H1 (cell line): ENCODE results near the gene RIOK3. TPM values are rescaled to one million over a fixed set of nuclear protein-coding genes. Genes with fewer than 3 reads are reported as not detected.

Experiments used
- CTCF ChIA-PET: fragments of 300-600 bp; sonication (Branson Sonifier 250); formaldehyde crosslinking; loops from one replicate; lab custom pipeline; 2021; ENCODE audit not compliant: partially characterized antibody; lab: Charles Lee
- POLR2A ChIA-PET: fragments of 300-600 bp; sonication (Branson Sonifier 250); formaldehyde crosslinking; loops from one replicate; lab custom pipeline; 2021; ENCODE audit warnings: inconsistent platforms; ENCODE audit not compliant: partially characterized antibody; lab: Charles Lee
- DNase-seq, 2 experiments: peaks; one replicate each; pipeline versions ENCODE4 v3.0.0 to v3.0.0-alpha.2; 2010 to 2022; ENCODE audit warnings: low spot score in 2 of 2, low read depth in 1 of 2, mixed read lengths in 1 of 2
- FAIRE-seq: peaks from 2 replicates; lab custom pipeline; 2011; peaks lifted over from hg19 to GRCh38; lab: Jason Lieb, UNC
- H2AFZ ChIP-seq: 2 replicates; pipeline ENCODE4 v1.8.1; 2012; ENCODE audit warnings: low read length, inconsistent platforms
- H2AK5ac ChIP-seq: 2 replicates; pipeline ENCODE4 v1.6.1; 2013; ENCODE audit warnings: low read depth, low read length
- H2BK120ac ChIP-seq: replicated peaks from 2 replicates; pipeline ENCODE3; 2013; ENCODE audit warnings: low read depth, low read length, inconsistent platforms
- H2BK12ac ChIP-seq: 2 replicates; pipeline ENCODE4 v1.6.1; 2013; ENCODE audit warnings: low read depth, low read length
- H2BK15ac ChIP-seq: 2 replicates; pipeline ENCODE4 v1.6.1; 2013; ENCODE audit warnings: low read length
- H2BK20ac ChIP-seq: 2 replicates; pipeline ENCODE4 v1.6.1; 2013; ENCODE audit warnings: low read length
- H2BK5ac ChIP-seq: 2 replicates; pipeline ENCODE4 v1.6.1; 2013; ENCODE audit warnings: low read depth, low read length
- H3K14ac ChIP-seq: 2 replicates; pipeline ENCODE4 v1.6.1; 2013; ENCODE audit warnings: inconsistent platforms; ENCODE audit not compliant: insufficient read length
- H3K18ac ChIP-seq: 2 replicates; pipeline ENCODE4 v1.6.1; 2013; ENCODE audit warnings: low read length; ENCODE audit errors: extremely low read depth
- H3K23ac ChIP-seq: 2 replicates; pipeline ENCODE4 v1.6.1; 2013; ENCODE audit warnings: inconsistent platforms; ENCODE audit not compliant: insufficient read length
- H3K23me2 ChIP-seq: 2 replicates; pipeline ENCODE4 v1.6.1; 2013; ENCODE audit warnings: low read depth, low read length
- H3K27ac ChIP-seq: 2 replicates; pipeline ENCODE4 v1.6.1; 2011; ENCODE audit warnings: low read depth, low read length, inconsistent platforms
- H3K27me3 ChIP-seq, 4 experiments: replicated peaks in 1 of 4; 1 replicate in 1 of 4; 2 replicates in 3 of 4; pipeline versions ENCODE4 v1.6.1 to v1.8.1; 2011 to 2013; ENCODE audit warnings: low read length in 3 of 4, mild to moderate bottlenecking in 3 of 4, inconsistent platforms in 2 of 4, mixed read lengths in 2 of 4, moderate library complexity in 1 of 4; ENCODE audit not compliant: control insufficient read depth in 3 of 4, insufficient read depth in 3 of 4; ENCODE audit errors: extremely low read depth in 1 of 4
- H3K36me3 ChIP-seq, 4 experiments: 2 replicates each; pipeline versions ENCODE4 v1.6.1 to v1.8.1; 2011 to 2013; ENCODE audit warnings: mild to moderate bottlenecking in 4 of 4, low read length in 3 of 4, moderate library complexity in 2 of 4, control low read depth in 1 of 4, inconsistent platforms in 1 of 4; ENCODE audit not compliant: insufficient read depth in 4 of 4, control insufficient read depth in 2 of 4
- H3K4ac ChIP-seq: replicated peaks from 2 replicates; pipeline ENCODE3; 2013; ENCODE audit warnings: low read length, low read depth, mixed read lengths, inconsistent platforms; ENCODE audit not compliant: insufficient read length
- H3K4me1 ChIP-seq, 4 experiments: replicated peaks in 1 of 4; 1 replicate in 1 of 4; 2 replicates in 3 of 4; pipeline versions ENCODE4 v1.6.1 to v1.8.1; 2011 to 2013; ENCODE audit warnings: low read length in 3 of 4, inconsistent platforms in 2 of 4, mixed read lengths in 1 of 4; ENCODE audit not compliant: insufficient read depth in 4 of 4, control insufficient read depth in 3 of 4
- H3K4me2 ChIP-seq, 2 experiments: 2 replicates each; pipeline versions ENCODE4 v1.6.1 to v1.8.1; 2011 to 2013; ENCODE audit warnings: low read depth in 2 of 2, low read length in 2 of 2, control low read depth in 1 of 2, inconsistent platforms in 1 of 2, mild to moderate bottlenecking in 1 of 2; ENCODE audit not compliant: insufficient read depth in 1 of 2
- H3K4me3 ChIP-seq, 4 experiments: fragments of 200-600, 300-600 bp in 1 of 4; sonication (generic), shearing (Covaris generic), sonication (Bioruptor Twin) in 1 of 4; 2 replicates each; pipeline versions ENCODE4 v1.5.1 to v1.8.1; 2011 to 2016; ENCODE audit warnings: low read length in 4 of 4, low read depth in 3 of 4, control low read depth in 2 of 4, inconsistent platforms in 2 of 4, mild to moderate bottlenecking in 2 of 4, mixed read lengths in 1 of 4, moderate library complexity in 1 of 4; ENCODE audit not compliant: insufficient read depth in 2 of 4; ENCODE audit errors: extremely low read depth in 1 of 4
- H3K56ac ChIP-seq: replicated peaks from 2 replicates; pipeline ENCODE3; 2013; ENCODE audit warnings: low read depth, mild to moderate bottlenecking, mixed read lengths, low read length, inconsistent platforms; ENCODE audit not compliant: insufficient read length
- H3K79me1 ChIP-seq: 2 replicates; pipeline ENCODE4 v1.6.1; 2013; ENCODE audit warnings: low read depth, low read length, control low read depth
- H3K79me2 ChIP-seq, 2 experiments: 2 replicates each; pipeline versions ENCODE4 v1.6.1 to v1.8.1; 2012 to 2013; ENCODE audit warnings: low read length in 2 of 2, mild to moderate bottlenecking in 2 of 2, inconsistent platforms in 1 of 2; ENCODE audit not compliant: insufficient read depth in 2 of 2, control insufficient read depth in 1 of 2
- H3K9ac ChIP-seq, 4 experiments: replicated peaks in 1 of 4; 1 replicate in 1 of 4; 2 replicates in 3 of 4; pipeline versions ENCODE4 v1.6.1 to v1.8.1; 2011 to 2013; ENCODE audit warnings: low read depth in 3 of 4, low read length in 3 of 4, control low read depth in 2 of 4, mild to moderate bottlenecking in 2 of 4, moderate library complexity in 2 of 4, inconsistent platforms in 1 of 4; ENCODE audit errors: extremely low read depth in 1 of 4
- H3K9me3 ChIP-seq, 2 experiments: 2 replicates each; pipeline versions ENCODE4 v1.6.1 to v1.8.1; 2012 to 2013; ENCODE audit warnings: mild to moderate bottlenecking in 2 of 2, moderate library complexity in 2 of 2, control low read depth in 1 of 2, inconsistent platforms in 1 of 2, low read depth in 1 of 2, low read length in 1 of 2, mixed read lengths in 1 of 2; ENCODE audit not compliant: insufficient read depth in 2 of 2
- H4K20me1 ChIP-seq, 2 experiments: replicated peaks in 1 of 2; 2 replicates each; pipeline versions ENCODE3 to v1.8.1; 2011 to 2013; ENCODE audit warnings: inconsistent platforms in 2 of 2, low read length in 2 of 2, mild to moderate bottlenecking in 1 of 2; ENCODE audit not compliant: insufficient read depth in 2 of 2, control insufficient read depth in 1 of 2
- H4K5ac ChIP-seq: 2 replicates; pipeline ENCODE4 v1.6.1; 2013; ENCODE audit warnings: low read length, low read depth, mixed read lengths, inconsistent platforms; ENCODE audit not compliant: insufficient read length
- H4K8ac ChIP-seq: 2 replicates; pipeline ENCODE4 v1.8.0; 2013; ENCODE audit warnings: mild to moderate bottlenecking, moderate library complexity, low read length, inconsistent platforms; ENCODE audit not compliant: insufficient read depth; ENCODE audit errors: extremely low read depth
- H4K91ac ChIP-seq: replicated peaks from 2 replicates; pipeline ENCODE3; 2013; ENCODE audit warnings: low read length, mixed read lengths, inconsistent platforms; ENCODE audit not compliant: insufficient read length
- CBX5 ChIP-seq: fragments of 300-800, 300-1000 bp; sonication (generic); IDR thresholded peaks from 2 replicates; pipeline ENCODE4 v1.7.1; 2016; ENCODE audit warnings: antibody characterized with exemption, low read length, low read depth
- JUND ChIP-seq: IDR thresholded peaks from 2 replicates; pipeline ENCODE4 v1.6.1; 2011; ENCODE audit warnings: mild to moderate bottlenecking, improper control_type of control experiment, low read length
- KDM4A ChIP-seq: IDR thresholded peaks from one replicate; pipeline ENCODE4 v1.7.1; 2012; ENCODE audit warnings: low read depth, mild to moderate bottlenecking, moderate library complexity, low read length, inconsistent platforms; ENCODE audit not compliant: severe bottlenecking
- KDM5A ChIP-seq: fragments of 200-600 bp; IDR thresholded peaks from 2 replicates; pipeline ENCODE4 v1.7.1; 2012; ENCODE audit warnings: mild to moderate bottlenecking, low read length, inconsistent platforms, mixed read lengths
- MAFK ChIP-seq: IDR thresholded peaks from 2 replicates; pipeline ENCODE4 v1.6.1; 2012; ENCODE audit warnings: low read depth, mild to moderate bottlenecking, improper control_type of control experiment, low read length
- RXRA ChIP-seq: IDR thresholded peaks from 2 replicates; pipeline ENCODE4 v1.6.1; 2011; ENCODE audit warnings: low read depth, mild to moderate bottlenecking, low read length, moderate library complexity; ENCODE audit not compliant: insufficient read depth
- TAF1 ChIP-seq: IDR thresholded peaks from 2 replicates; pipeline ENCODE4 v1.6.1; 2011; ENCODE audit warnings: mild to moderate bottlenecking, low read depth, low read length
- TCF12 ChIP-seq: IDR thresholded peaks from 2 replicates; pipeline ENCODE4 v1.6.1; 2011; ENCODE audit warnings: low read depth, mild to moderate bottlenecking, low read length
- TEAD4 ChIP-seq: IDR thresholded peaks from 2 replicates; pipeline ENCODE4 v1.6.1; 2012; ENCODE audit warnings: low read depth, low read length, inconsistent platforms, mixed read lengths
- YY1 ChIP-seq: IDR thresholded peaks from 2 replicates; pipeline ENCODE4 v1.6.1; 2011; ENCODE audit warnings: low read depth, mild to moderate bottlenecking, low read length
- WGBS, 2 experiments: shearing (Covaris generic) in 1 of 2; methylation state at CpG; one replicate each; pipeline versions ENCODE4 v1.1.6 to v1.1.7; 2013 to 2015; ENCODE audit warnings: low lambda C conversion rate in 2 of 2, mixed read lengths in 2 of 2, inconsistent platforms in 1 of 2, low coverage in 1 of 2, missing lambda C conversion rate in 1 of 2; ENCODE audit not compliant: insufficient replicate concordance in 2 of 2, insufficient coverage in 1 of 2, insufficient read length in 1 of 2; ENCODE audit errors: extremely low coverage in 1 of 2, missing lambda C conversion rate in 1 of 2; 5-methylcytosine and 5-hydroxymethylcytosine counted together
- polyA plus RNA-seq, 7 experiments: library from polyadenylated mRNA; depleted of rRNA in 3 of 7; stranded (reverse) in 5 of 7; unstranded in 2 of 7; fragments of >200 nt in 5 of 7; fragments of 200-250 nt in 2 of 7; gene quantifications; 1 replicate in 5 of 7; 2 replicates in 1 of 7; 4 replicates in 1 of 7; pipeline versions ENCODE4 v1.2.1 to v1.2.3, GENCODE V29; 2011 to 2013; ENCODE audit warnings: missing spikeins in 2 of 7, mixed read lengths in 2 of 7
- total RNA-seq: library from RNA; stranded (reverse); fragmentation: NEBNext Ultra II Directional; extraction: Animal tissue kit (Norgen Biotek cat#: 25700); gene quantifications from 2 replicates; pipeline ENCODE4 v1.2.1, GENCODE V29; 2021
- TF ChIP-seq, protein P1 (sequence below): IDR thresholded peaks from 2 replicates; pipeline ENCODE4 v1.6.1; 2012; ENCODE audit warnings: low read length, inconsistent platforms
- TF ChIP-seq, protein P2 (sequence below): IDR thresholded peaks from 2 replicates; pipeline ENCODE4 v1.6.1; 2012; ENCODE audit warnings: inconsistent platforms

RIOK3 gene
- total and polyA plus RNA-seq, 2 of the 8 experiments (the other 6 are each of a cell fraction or from before 2014, with no cell fraction given), result 7.5 to 24.3 TPM

DNA sequence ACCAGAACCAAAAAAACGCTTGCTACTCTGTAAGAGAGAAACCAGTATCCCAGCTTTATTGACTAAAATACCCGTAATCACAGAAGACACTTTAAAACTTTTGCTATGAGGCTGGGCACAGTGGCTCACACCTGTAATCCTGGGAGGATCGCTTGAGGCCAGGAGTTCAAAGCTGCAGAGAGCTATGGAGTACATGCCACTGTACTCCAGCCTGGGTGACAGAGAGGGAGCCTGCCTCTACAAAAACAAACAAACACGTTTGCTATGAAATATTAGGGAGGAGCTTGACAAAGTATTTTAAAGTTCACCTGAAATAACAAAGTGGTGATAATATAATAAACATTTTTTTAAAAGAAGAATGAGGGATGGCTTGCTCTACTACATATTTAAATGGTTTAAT, 28.5 kb upstream of the RIOK3 start:
- no peak overlapping the region for H4K8ac ChIP-seq
- no peak overlapping the region for H3K4me3 ChIP-seq
- no peak overlapping the region for H2BK12ac ChIP-seq
- H3K9ac ChIP-seq, result no peak overlapping the region
- no peak overlapping the region for H2AK5ac ChIP-seq
- peaks cover 0 to 3% (median 0%) of the 10 kb centered on the region in 4 experiments; a peak in 1 of 8 replicates for H3K36me3 ChIP-seq
- no peak overlapping the region for H3K14ac ChIP-seq
- DNase-seq (no peak), FAIRE-seq (no peak)
- H3K18ac ChIP-seq, result no peak overlapping the region
- H4K5ac ChIP-seq, result no peak overlapping the region
- no peak overlapping the region for H4K91ac ChIP-seq
- ChIA-PET POLR2A (no interaction called here), CTCF (interaction anchor here (0.5 to 1.5 kb wide), 3 partner anchors 13 to 91 kb away, joined by 3 to 5 read pairs (median 3); no protein-coding TSS in a partner anchor)
- no peak overlapping the region for H2BK120ac ChIP-seq
- no peak overlapping the region for H3K4me2 ChIP-seq
- H3K9me3 ChIP-seq, result no peaks in the 10 kb centered on the region
- H3K27ac ChIP-seq, result no peak overlapping the region
- no peaks in the 10 kb centered on the region for H3K79me1 ChIP-seq
- TF ChIP-seq TEAD4 (no peak), KDM5A (no peak), MAFK (no peak), TCF12 (no peak), CBX5 (no peak), YY1 (no peak), KDM4A (no peak), JUND (no peak), RXRA (no peak), TAF1 (no peak)
- TF ChIP-seq, protein P1, sequence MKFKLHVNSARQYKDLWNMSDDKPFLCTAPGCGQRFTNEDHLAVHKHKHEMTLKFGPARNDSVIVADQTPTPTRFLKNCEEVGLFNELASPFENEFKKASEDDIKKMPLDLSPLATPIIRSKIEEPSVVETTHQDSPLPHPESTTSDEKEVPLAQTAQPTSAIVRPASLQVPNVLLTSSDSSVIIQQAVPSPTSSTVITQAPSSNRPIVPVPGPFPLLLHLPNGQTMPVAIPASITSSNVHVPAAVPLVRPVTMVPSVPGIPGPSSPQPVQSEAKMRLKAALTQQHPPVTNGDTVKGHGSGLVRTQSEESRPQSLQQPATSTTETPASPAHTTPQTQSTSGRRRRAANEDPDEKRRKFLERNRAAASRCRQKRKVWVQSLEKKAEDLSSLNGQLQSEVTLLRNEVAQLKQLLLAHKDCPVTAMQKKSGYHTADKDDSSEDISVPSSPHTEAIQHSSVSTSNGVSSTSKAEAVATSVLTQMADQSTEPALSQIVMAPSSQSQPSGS, result no peak
- TF ChIP-seq, protein P2, sequence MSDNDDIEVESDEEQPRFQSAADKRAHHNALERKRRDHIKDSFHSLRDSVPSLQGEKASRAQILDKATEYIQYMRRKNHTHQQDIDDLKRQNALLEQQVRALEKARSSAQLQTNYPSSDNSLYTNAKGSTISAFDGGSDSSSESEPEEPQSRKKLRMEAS, result no peak
- no peaks in the 10 kb centered on the region for H3K27me3 ChIP-seq
- no peak overlapping the region for H3K56ac ChIP-seq
- WGBS, 2 experiments, result 87% methylated on average over 4 of the region's 4 CpGs; no CpG with 5 or more reads in 1 of the 2 experiments
- no peaks in the 10 kb centered on the region for H3K23me2 ChIP-seq
- no peak overlapping the region for H2BK20ac ChIP-seq
- H3K4ac ChIP-seq, result no peak overlapping the region
- no peak overlapping the region for H2AFZ ChIP-seq
- H2BK15ac ChIP-seq, result no peak overlapping the region
- no peak overlapping the region for H2BK5ac ChIP-seq
- H3K79me2 ChIP-seq, result no peaks in the 10 kb centered on the region
- no peaks in the 10 kb centered on the region for H4K20me1 ChIP-seq
- no peak overlapping the region for H3K23ac ChIP-seq
- H3K4me1 ChIP-seq, result peaks cover 2 to 5% (median 4%) of the 10 kb centered on the region in 4 experiments; a peak in 6 of 7 replicates
